LNCaP clone FGC (cell line): Measurements from ENCODE around the gene SDHAF3.

ENCODE experiments used
- DNase-seq: peaks from one replicate; pipeline ENCODE4 v3.0.0-alpha.2; 2011; ENCODE audit warnings: low read depth
- H3K4me3 ChIP-seq: 2 replicates; pipeline ENCODE4 v1.5.1; 2011; ENCODE audit warnings: mild to moderate bottlenecking, low read depth, low read length, control low read depth
- TF ChIP-seq, protein P1 (sequence below): IDR thresholded peaks from 2 replicates; pipeline ENCODE4 v1.5.1; 2012; ENCODE audit warnings: mild to moderate bottlenecking; ENCODE audit not compliant: control insufficient read depth, insufficient read depth; ENCODE audit errors: extremely low read depth

Gene SDHAF3

GRCh38 chr7:97204821-97205220 is 87.3 kb downstream of the SDHAF3 start:
- H3K4me3 ChIP-seq = no peak overlapping the region
- TF ChIP-seq, protein P1, sequence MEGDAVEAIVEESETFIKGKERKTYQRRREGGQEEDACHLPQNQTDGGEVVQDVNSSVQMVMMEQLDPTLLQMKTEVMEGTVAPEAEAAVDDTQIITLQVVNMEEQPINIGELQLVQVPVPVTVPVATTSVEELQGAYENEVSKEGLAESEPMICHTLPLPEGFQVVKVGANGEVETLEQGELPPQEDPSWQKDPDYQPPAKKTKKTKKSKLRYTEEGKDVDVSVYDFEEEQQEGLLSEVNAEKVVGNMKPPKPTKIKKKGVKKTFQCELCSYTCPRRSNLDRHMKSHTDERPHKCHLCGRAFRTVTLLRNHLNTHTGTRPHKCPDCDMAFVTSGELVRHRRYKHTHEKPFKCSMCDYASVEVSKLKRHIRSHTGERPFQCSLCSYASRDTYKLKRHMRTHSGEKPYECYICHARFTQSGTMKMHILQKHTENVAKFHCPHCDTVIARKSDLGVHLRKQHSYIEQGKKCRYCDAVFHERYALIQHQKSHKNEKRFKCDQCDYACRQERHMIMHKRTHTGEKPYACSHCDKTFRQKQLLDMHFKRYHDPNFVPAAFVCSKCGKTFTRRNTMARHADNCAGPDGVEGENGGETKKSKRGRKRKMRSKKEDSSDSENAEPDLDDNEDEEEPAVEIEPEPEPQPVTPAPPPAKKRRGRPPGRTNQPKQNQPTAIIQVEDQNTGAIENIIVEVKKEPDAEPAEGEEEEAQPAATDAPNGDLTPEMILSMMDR = no peak
- DNase-seq = no peak

GRCh38 chr7:97215556-97215955 is 98.1 kb downstream of the SDHAF3 start:
- peak; percentile 19 for DNase-seq
- no peak overlapping the region for H3K4me3 ChIP-seq
- TF ChIP-seq, protein P1 = no peak

GRCh38 chr7:97218767-97219166 is 101.3 kb downstream of the SDHAF3 start:
- TF ChIP-seq, protein P1 = no peak
- no peak for DNase-seq
- H3K4me3 ChIP-seq = no peak overlapping the region

GRCh38 chr7:97219237-97219636 is 101.7 kb downstream of the SDHAF3 start:
- H3K4me3 ChIP-seq = no peak overlapping the region
- TF ChIP-seq, protein P1 = no peak
- no peak for DNase-seq

DNA sequence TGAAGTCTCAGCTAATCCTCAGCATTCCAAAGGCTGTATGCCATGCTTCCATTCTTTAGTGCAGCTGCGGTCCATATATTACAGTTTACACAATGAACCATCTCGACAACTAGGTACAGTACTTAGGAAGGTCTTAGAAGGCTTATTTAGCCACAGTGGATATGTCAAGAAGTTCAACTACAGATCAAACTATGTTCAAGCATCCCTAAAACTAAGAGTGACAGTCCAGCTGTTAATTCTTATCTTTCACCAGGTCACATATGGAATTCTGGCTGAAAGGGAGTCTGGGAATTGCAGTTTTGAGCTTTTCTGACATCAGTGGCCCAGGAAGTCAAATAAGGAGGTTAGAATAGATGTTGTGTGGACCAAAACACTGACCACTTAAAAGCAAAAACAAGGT is 106.8 kb downstream of the SDHAF3 start:
- DNase-seq = no peak
- H3K4me3 ChIP-seq = no peak overlapping the region
- TF ChIP-seq, protein P1 = no peak

DNA sequence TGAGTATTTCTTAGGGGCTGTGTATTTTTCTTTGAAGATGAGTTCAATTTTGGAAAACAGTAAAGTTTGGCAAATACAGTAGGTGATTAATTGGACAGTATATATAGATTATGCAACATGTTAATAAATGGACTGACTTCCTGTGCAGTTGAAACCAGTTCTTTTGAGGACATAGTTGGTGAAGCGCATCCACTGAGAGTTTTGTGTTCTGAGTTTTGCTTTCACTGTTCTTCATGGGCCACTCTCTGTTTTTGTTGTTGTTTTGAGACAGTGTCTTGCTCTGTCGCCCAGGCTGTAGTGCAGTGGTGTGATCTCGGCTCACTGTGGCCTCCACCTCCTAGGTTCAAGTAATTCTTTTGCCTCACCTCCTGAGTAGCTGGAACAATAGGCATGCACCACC is 109.0 kb downstream of the SDHAF3 start:
- no peak for DNase-seq
- no peak overlapping the region for H3K4me3 ChIP-seq
- TF ChIP-seq, protein P1 = no peak
